HCT116 (cell line): ENCODE measurements around the gene SERPINE3. TPM values are rescaled to one million over a fixed set of nuclear protein-coding genes. Genes with fewer than 3 reads are reported as not detected.

ENCODE experiments used
- ATAC-seq: fragments of 200-7000 bp; cut with Tn5 transposase; 2 replicates; pipeline ENCODE4 v1.9.1; 2020; ENCODE audit warnings: mild to moderate bottlenecking, moderate library complexity
- BruUV-seq: library from RNA; stranded (reverse); fragments of 400-500 nt; replicated peaks from 2 replicates; lab custom pipeline; 2021; lab: Mats Ljungman, UMichigan
- CTCF ChIA-PET: fragments of 300-600 bp; sonication (Branson Sonifier 250); formaldehyde crosslinking; loops from one replicate; lab custom pipeline; 2021; ENCODE audit warnings: antibody characterized with exemption; lab: Charles Lee
- POLR2A ChIA-PET: fragments of 300-600, 350-600 bp; sonication (Branson Sonifier 250); formaldehyde crosslinking; loops from one replicate; lab custom pipeline; 2021; ENCODE audit warnings: antibody characterized with exemption; lab: Charles Lee
- RAD21 ChIA-PET, 2 experiments: fragments of 300-600 bp; sonication (Branson Sonifier 250); formaldehyde crosslinking; loops; one replicate each; lab custom pipeline; 2023; ENCODE audit warnings: low total read pairs in 2 of 2; ENCODE audit not compliant: uncharacterized antibody in 2 of 2, unreplicated experiment in 2 of 2, low non-redundant PET in 1 of 2; lab: Charles Lee
- DNase-seq: peaks from one replicate; pipeline ENCODE4 v3.0.0-alpha.2; 2010; ENCODE audit warnings: low read depth, low spot score
- H2AFZ ChIP-seq: fragments of 200-600 bp; shearing (Covaris generic), sonication (generic); 2 replicates; pipeline ENCODE4 v1.6.1; 2017; ENCODE audit warnings: low read depth, mixed run types, mixed read lengths, antibody characterized with exemption, low read length; ENCODE audit not compliant: poor library complexity, severe bottlenecking
- H3K27ac ChIP-seq: 2 replicates; pipeline ENCODE4 v1.5.1; 2012; ENCODE audit warnings: low read depth, low read length
- H3K27me3 ChIP-seq: fragments of 200-600 bp; sonication (generic); 2 replicates; pipeline ENCODE4 v1.6.1; 2016; ENCODE audit warnings: mixed run types, low read length, mixed read lengths; ENCODE audit not compliant: insufficient read depth
- H3K36me3 ChIP-seq, 2 experiments: fragments of 200-500 bp in 1 of 2; fragments of 200-600 bp in 1 of 2; sonication (Bioruptor generic) in 1 of 2; sonication (generic) in 1 of 2; 2 replicates each; pipeline versions ENCODE4 v1.5.1 to v1.6.1; 2014 to 2016; ENCODE audit warnings: low read length in 2 of 2, inconsistent platforms in 1 of 2, mixed read lengths in 1 of 2, mixed run types in 1 of 2; ENCODE audit not compliant: insufficient read depth in 2 of 2, control insufficient read depth in 1 of 2
- H3K4me1 ChIP-seq, 2 experiments: fragments of 200-600 bp in 1 of 2; sonication (generic) in 1 of 2; 2 replicates each; pipeline versions ENCODE4 v1.5.1 to v1.6.1; 2012 to 2017; ENCODE audit warnings: low read length in 2 of 2, inconsistent platforms in 1 of 2, mild to moderate bottlenecking in 1 of 2, mixed read lengths in 1 of 2, mixed run types in 1 of 2, moderate library complexity in 1 of 2; ENCODE audit not compliant: insufficient read depth in 2 of 2, control insufficient read depth in 1 of 2
- H3K4me2 ChIP-seq: fragments of 200-600 bp; sonication (generic); 2 replicates; pipeline ENCODE4 v1.6.1; 2017; ENCODE audit warnings: mixed run types, low read length, mixed read lengths
- H3K4me3 ChIP-seq, 2 experiments: fragments of 200-600 bp in 1 of 2; sonication (generic) in 1 of 2; replicated peaks in 1 of 2; 2 replicates each; pipeline ENCODE4 v1.5.1; 2011 to 2016; ENCODE audit warnings: low read length in 2 of 2, control low read depth in 1 of 2, low read depth in 1 of 2, mild to moderate bottlenecking in 1 of 2, mixed read lengths in 1 of 2, mixed run types in 1 of 2
- H3K79me2 ChIP-seq: fragments of 200-600 bp; sonication (generic); 2 replicates; pipeline ENCODE4 v1.6.1; 2017; ENCODE audit warnings: mild to moderate bottlenecking, mixed run types, low read length, moderate library complexity, mixed read lengths; ENCODE audit not compliant: insufficient read depth
- H3K9ac ChIP-seq: fragments of 200-600 bp; sonication (generic); 2 replicates; pipeline ENCODE4 v1.6.1; 2016; ENCODE audit warnings: low read length, mixed read lengths
- H3K9me2 ChIP-seq: fragments of 200-600 bp; sonication (generic), shearing (Covaris generic); 2 replicates; pipeline ENCODE4 v1.6.1; 2017; ENCODE audit warnings: mixed run types, mild to moderate bottlenecking, moderate library complexity; ENCODE audit not compliant: insufficient read depth
- H3K9me3 ChIP-seq, 2 experiments: fragments of 200-500 bp in 1 of 2; fragments of 200-600 bp in 1 of 2; sonication (Bioruptor generic) in 1 of 2; sonication (generic) in 1 of 2; 2 replicates each; pipeline ENCODE4 v1.6.1; 2014 to 2017; ENCODE audit warnings: low read length in 2 of 2, mixed read lengths in 2 of 2, inconsistent platforms in 1 of 2, low read depth in 1 of 2, mild to moderate bottlenecking in 1 of 2, mixed run types in 1 of 2, moderate library complexity in 1 of 2; ENCODE audit not compliant: control insufficient read depth in 1 of 2, insufficient read depth in 1 of 2
- H4K20me1 ChIP-seq: fragments of 200-600 bp; sonication (generic), shearing (Covaris generic); 2 replicates; pipeline ENCODE4 v1.6.1; 2017; ENCODE audit warnings: mixed run types, mild to moderate bottlenecking, moderate library complexity; ENCODE audit not compliant: insufficient read depth
- CBX3 ChIP-seq: IDR thresholded peaks from 2 replicates; pipeline ENCODE4 v1.6.1; 2012; ENCODE audit warnings: low read depth
- CEBPB ChIP-seq: IDR thresholded peaks from 2 replicates; pipeline ENCODE4 v1.6.1; 2012; ENCODE audit warnings: low read depth
- EGR1 ChIP-seq: IDR thresholded peaks from 2 replicates; pipeline ENCODE4 v1.6.1; 2012; ENCODE audit warnings: low read depth
- EZH2 ChIP-seq: fragments of 200-600 bp; sonication (generic); IDR thresholded peaks from 2 replicates; pipeline ENCODE4 v1.6.1; 2017; ENCODE audit warnings: antibody characterized with exemption, mixed run types
- EZH2phosphoT487 ChIP-seq: fragments of 200-600 bp; IDR thresholded peaks from 2 replicates; pipeline ENCODE4 v1.6.1; 2018; ENCODE audit warnings: antibody characterized with exemption, borderline replicate concordance
- JUND ChIP-seq: IDR thresholded peaks from 2 replicates; pipeline ENCODE4 v1.6.1; 2012
- POLR2AphosphoS5 ChIP-seq: IDR thresholded peaks from 2 replicates; pipeline ENCODE4 v1.6.1; 2011; ENCODE audit warnings: mild to moderate bottlenecking, low read depth, low read length, moderate library complexity
- SP1 ChIP-seq: IDR thresholded peaks from 2 replicates; pipeline ENCODE4 v1.6.1; 2012; ENCODE audit warnings: low read depth
- SRF ChIP-seq: IDR thresholded peaks from 2 replicates; pipeline ENCODE4 v1.6.1; 2012; ENCODE audit warnings: low read depth
- TCF7L2 ChIP-seq: IDR thresholded peaks from 2 replicates; pipeline ENCODE4 v1.7.0; 2011; ENCODE audit warnings: borderline replicate concordance, inconsistent platforms; ENCODE audit not compliant: insufficient read depth, insufficient read length; ENCODE audit errors: extremely low read depth
- ZBTB33 ChIP-seq: IDR thresholded peaks from 2 replicates; pipeline ENCODE4 v1.6.1; 2011; ENCODE audit warnings: mild to moderate bottlenecking, low read length, moderate library complexity; ENCODE audit not compliant: insufficient replicate concordance; ENCODE audit errors: extremely low read depth
- ZFX ChIP-seq: fragments of 450-650 bp; IDR thresholded peaks from 2 replicates; pipeline ENCODE4 v1.6.1; 2017
- ZNF274 ChIP-seq: fragments of 200-500 bp; sonication (Bioruptor generic); IDR thresholded peaks from 2 replicates; pipeline ENCODE4 v1.6.1; 2014; ENCODE audit warnings: mild to moderate bottlenecking, low read depth, low read length, inconsistent platforms
- intact Hi-C: fragments of 100-400 bp; cut with micrococcal nuclease; formaldehyde crosslinking; loops from 2 replicates; pipeline ENCODE4 v1.10.0; 2022
- total RNA-seq: library from RNA; stranded (reverse); gene quantifications from one replicate; pipeline ENCODE4 v1.2.1, GENCODE V29; 2021; ENCODE audit not compliant: unreplicated experiment

SERPINE3 gene
- total RNA-seq, 1 experiment from 2014 or later = not detected

GRCh38 chr13:51341791-51342190 is 2.3 kb downstream of the SERPINE3 start:
- no peaks in the 10 kb centered on the region for H3K9me3 ChIP-seq
- no peaks in the 10 kb centered on the region for H3K36me3 ChIP-seq
- H3K4me2 ChIP-seq = no peak overlapping the region
- no peaks in the 10 kb centered on the region for H3K27me3 ChIP-seq
- H3K79me2 ChIP-seq = no peaks in the 10 kb centered on the region
- H3K27ac ChIP-seq = no peak overlapping the region
- BruUV-seq = no TSS peak
- ChIA-PET CTCF (no interaction called here), RAD21 (no interaction called here), POLR2A (no interaction called here)
- no peak overlapping the region for H3K9ac ChIP-seq
- no peak overlapping the region for H3K4me3 ChIP-seq
- DNase-seq (no peak), ATAC-seq (no peak)
- H3K4me1 ChIP-seq = no peaks in the 10 kb centered on the region
- TF ChIP-seq ZBTB33 (no peak), CEBPB (no peak), SP1 (no peak), JUND (no peak), POLR2AphosphoS5 (no peak), ZNF274 (no peak), EZH2 (no peak), ZFX (no peak), EGR1 (no peak), EZH2phosphoT487 (no peak), SRF (no peak), CBX3 (no peak), TCF7L2 (no peak)
- H3K9me2 ChIP-seq = no peaks in the 10 kb centered on the region
- intact Hi-C loops = no loop called here
- H2AFZ ChIP-seq = no peak overlapping the region
- no peaks in the 10 kb centered on the region for H4K20me1 ChIP-seq
